GM21515 (cell line): Measurements from ENCODE around the gene MRPL50.

Experiments used
- ATAC-seq: cut with Tn5 transposase; IDR thresholded peaks from one replicate; pipeline ENCODE4 v1.9.1; 2021; ENCODE audit not compliant: unreplicated experiment

The MRPL50 gene

DNA sequence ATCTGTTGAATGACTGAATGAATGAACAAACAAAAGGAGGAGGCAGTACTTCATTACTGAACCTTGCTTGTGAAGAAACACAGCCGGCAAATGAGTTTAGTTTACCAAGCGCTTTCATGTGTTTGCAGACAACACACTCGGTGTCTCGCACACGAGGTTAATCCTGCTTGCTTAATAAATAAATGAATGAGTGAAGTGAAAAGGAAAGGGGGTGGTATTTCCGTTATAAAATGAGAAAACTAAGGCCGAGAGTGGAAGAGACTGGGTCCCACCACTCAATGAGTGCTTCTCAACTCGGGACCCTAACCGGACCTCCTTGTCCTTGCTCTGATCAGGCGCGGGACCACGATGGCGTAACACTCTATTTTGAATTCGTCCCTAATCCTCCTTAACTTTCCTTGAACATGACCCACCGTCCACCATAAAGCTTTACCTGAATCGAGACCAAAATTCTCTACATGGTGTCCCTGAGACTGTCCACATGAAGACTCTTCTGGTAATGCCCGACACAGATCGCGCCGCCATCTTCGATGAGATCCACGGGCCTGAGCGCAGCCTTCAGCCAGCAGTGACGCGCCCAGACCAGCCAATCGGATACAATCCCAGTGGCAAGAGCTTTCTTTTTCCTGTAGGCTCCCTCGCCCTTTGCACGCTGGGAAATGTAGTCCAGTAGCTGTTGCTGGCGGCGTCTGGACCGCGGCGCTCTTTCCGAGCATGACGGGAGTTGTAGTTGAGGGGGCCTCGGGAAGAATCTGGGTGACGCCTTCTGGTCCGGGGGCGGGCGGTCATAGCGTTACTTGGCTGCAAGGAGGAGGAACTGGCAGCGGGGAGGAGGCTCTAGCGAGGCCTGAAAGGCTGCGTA is at the start of gene MRPL50, which contains the start of gene ZNF189:
Gene MRPL50 (minus strand): TSS at position 551 of the 862 bp plus-strand sequence. CDS start 26 bp downstream, at position 525.
Gene ZNF189 (plus strand): TSS at position 784 of the 862 bp plus-strand sequence. CDS start 306 bp downstream, outside the sequence.
- peak; percentile 99 for ATAC-seq

DNA sequence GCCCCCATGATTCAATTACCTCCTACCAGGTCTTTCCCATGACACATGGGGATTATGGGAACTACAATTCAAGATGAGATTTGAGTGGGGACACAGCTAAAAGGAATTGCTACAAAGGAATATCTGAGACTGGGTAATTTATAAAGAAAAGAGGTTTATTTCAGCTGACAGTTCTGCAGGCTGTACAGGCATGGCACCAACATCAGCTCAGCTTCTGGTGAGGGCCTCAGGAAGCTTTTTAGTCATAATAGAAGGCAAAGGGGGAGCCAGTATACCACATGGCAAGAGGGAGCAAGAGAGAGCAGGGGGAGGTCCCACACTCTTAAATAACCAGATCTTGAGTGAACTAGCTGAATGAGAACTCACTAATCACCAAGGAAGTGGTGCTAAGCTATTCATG is 48.3 kb upstream of the MRPL50 start:
- ATAC-seq = no peak

- ATAC-seq = no peak
Measured at GRCh38 chr9:101445353-101446029, 47.1 kb upstream of the MRPL50 start.

DNA sequence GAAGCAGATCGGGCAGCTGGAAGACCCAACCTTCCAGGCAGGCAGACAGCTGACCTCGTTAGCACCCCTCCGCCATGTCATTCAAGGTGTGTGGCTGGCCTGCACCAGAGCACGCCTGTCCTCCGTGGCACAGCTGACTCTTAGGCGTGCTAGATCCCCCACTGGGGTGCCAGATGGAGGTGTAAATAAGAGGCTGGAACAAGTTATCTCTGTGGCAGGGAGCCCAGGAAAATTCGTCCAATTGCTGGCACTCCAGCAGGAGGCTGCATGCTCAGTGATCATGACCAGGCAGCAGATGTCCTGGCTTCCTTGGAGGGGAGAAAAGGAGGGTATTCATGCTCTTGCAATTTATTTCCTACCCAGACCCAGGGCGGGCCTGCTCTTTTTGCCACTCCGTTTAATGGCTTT is 45.0 kb upstream of the MRPL50 start:
- no peak for ATAC-seq

DNA sequence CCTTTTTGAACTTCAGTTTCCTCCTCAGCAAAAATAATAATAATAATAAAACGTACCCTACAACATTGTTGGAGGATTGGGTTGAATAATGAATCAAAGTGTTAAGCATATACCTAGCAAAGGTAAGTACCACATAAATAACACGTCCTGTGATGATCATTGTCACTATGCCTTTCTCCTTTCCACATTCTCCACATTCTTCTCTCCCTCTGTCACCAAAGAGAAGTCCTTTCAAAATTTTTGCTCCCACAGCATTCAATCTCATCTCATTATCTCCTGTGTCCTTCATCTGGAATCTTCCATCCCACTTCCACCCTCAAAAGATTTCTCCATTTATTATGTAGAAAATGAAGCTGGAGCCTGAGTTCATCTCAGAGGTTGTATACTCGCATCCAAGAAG is 44.3 kb upstream of the MRPL50 start:
- ATAC-seq = no peak

DNA sequence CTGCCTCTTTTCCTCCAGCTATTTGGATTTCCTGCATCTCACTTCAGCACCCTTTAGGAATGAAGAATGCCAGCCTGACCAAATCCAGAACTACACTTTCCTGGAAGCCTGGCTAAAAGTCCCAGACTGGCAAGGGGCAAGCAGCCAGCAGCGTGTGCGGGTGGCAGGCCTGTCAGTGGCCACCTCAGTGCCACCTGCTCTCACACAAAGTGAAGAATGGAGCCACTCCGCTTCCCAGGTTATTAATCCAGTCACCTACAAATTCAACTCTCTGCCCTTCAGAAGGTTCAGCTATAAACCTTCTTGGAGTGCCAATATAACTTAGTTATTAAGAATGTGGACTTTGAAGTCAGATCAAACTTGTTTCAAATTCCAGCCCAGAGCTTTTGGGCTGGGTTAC is 43.9 kb upstream of the MRPL50 start:
- ATAC-seq = no peak

DNA sequence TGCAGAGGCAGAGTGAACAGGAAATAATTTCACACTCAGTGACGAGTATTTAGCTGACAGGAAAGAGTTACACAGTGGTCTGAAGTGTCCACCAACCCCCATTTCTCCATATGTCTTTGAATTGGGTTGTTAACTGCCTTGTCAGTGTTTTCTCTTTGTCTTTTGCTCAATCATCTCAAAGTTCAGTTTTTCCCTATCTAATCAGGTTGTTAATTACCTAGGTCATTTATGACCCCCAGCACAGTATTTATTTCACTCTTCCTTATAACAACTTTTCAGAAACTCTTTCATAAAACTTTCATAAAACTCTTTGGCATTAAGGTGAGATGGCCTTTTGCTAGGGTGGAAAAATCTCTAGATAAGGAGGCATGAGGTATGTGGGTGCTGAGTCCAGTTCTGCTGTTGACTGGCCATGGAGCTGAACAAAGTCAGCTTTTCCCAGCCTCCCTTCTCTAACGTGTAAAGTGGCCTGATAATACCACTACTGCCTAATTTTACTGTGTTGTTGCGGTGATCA is 42.4 kb upstream of the MRPL50 start:
- no peak for ATAC-seq

GRCh38 chr9:101438523-101438922 is 40.1 kb upstream of the MRPL50 start:
- ATAC-seq = no peak

DNA sequence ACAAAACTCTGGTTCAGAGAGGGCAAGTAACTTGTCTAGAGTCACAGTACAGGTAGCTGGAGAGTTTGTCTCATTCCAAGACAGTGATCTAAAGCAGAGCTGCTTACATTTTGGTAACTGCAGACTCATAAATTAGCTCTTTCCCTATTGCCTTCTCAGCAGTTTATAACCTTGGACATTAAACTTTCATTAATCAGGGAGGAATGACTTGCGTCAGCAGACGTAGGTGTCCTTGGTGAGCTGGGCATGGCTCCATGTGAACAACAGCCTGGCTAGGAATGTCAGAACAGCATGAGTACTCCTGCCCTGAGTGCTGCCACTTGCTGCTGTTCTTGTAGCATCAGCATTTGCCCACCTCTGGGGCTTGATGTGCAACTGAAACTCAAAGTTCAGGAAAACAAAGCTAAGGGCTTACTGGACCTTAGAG is 39.4 kb upstream of the MRPL50 start:
- no peak for ATAC-seq

GRCh38 chr9:101435601-101436079 is 37.2 kb upstream of the MRPL50 start, which contains the start of gene ALDOB:
TSS of gene ALDOB (minus strand) at chr9:101435774. CDS start at chr9:101430887, 4,887 bp downstream.
- no peak for ATAC-seq

GRCh38 chr9:101434998-101435397 is 36.6 kb upstream of the MRPL50 start:
- no peak for ATAC-seq

GRCh38 chr9:101433229-101433628 is 34.8 kb upstream of the MRPL50 start:
- no peak for ATAC-seq

DNA sequence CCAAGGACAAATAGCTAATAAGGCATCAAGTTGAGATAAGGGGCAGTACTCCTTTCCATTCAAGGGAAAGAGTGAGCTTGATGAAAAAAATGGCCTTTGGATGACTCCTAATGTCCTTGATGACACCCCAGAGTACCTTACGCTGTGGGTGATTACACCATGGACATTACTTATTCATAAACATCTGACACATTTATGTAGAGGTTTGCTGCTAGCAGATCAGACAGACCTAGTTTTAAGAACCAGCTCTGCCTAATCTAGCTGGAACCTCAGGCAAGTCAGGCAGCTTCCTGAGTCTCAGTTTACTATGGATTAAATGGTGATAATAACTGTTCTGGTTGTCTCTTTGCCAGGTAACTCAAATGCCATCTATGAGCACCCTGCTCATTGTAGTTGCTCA is 34.3 kb upstream of the MRPL50 start:
- no peak for ATAC-seq

DNA sequence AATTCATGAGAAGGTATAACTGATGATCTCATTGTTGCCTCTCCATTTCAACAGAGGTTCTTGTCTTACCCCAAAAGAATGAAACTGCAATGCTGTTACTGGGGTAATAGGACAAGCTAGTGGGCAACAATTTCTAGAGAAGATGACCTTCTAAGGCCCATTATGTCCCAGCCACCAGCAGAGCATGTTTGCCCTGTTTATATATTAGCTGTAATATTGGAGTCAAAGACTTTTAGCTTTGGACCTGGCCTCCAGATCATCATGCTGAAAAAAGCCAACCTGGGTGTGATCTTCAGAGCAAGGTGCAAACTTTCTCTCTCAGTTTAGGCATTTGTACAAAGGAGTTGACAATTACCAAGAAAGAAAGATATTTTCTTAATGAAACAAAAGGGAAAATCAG is 33.8 kb upstream of the MRPL50 start:
- ATAC-seq = no peak

GRCh38 chr9:101429736-101430135 is 31.3 kb upstream of the MRPL50 start:
- no peak for ATAC-seq

GRCh38 chr9:101428909-101429308 is 30.5 kb upstream of the MRPL50 start:
- ATAC-seq = no peak

DNA sequence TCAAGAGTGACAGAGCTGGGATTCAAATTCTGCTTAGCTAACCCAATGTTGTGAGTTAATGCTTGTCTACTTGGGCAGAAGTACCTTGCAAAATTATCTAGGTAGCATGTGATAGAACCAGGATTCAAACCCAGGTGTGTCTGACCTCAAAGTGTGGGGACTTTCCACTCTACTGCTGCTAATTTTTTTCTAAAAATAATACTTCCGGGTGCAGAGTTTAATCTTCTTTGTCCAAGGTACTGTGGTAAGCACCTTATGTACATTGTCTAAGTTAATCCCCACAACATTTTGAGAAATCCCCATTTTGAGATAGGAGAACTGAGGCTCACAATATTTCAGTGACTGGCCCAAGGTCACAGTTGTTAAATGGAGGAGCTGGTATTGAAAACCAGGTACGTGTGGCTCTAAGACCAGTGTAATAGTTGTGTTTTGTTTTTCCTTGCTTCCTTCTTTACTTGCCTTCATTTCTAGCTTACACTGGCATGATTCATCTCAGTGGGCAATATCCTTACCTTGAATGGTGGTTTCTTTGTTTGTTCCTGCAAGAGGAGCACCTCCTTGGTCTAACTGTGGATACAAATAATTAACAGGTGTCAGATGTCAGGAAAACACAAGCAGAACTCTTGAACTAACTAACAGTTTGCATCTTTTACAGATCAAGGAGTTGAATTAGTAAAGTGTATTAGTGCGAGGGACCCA is 29.7 kb upstream of the MRPL50 start:
- peak; percentile 67 for ATAC-seq

DNA sequence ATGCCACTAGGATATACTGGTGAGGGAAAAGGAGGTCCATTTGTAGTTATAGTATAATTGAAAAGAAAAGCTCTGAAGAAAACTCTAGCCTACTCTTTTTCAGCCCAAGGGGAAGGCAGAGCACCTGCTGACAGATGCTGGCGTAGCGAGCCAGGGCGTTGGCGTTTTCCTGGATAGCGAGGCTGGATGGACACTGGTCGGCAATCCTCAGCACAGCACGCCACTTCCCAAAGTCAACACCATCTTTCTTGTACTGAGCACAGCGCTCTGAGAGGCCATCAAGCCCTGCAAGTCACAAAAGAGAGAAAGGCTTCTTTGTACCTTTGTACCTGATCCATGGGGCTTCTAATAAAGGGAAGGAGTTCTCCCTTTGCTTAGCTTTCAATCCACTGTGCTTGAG is 28.9 kb upstream of the MRPL50 start:
- no peak for ATAC-seq

DNA sequence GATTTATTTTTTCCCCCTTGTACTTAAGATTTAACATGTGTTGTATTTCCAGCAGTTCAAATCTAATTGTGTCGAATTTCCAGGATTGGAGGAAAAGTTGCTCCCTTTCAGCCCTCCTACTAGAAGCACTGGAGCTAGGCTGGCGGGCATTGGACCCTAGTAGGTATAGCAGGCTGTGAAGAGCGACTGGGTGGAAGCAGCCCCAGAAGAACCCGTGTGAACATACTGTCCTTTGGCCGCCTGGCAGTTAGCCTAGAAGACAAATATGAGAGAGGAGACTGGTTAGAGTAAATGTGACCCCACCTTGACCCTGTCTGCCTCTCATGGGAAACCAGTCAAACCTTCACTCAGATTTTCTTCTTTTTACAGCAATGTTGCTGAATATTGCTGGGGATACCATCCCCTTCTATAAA is 23.2 kb upstream of the MRPL50 start:
- no peak for ATAC-seq

DNA sequence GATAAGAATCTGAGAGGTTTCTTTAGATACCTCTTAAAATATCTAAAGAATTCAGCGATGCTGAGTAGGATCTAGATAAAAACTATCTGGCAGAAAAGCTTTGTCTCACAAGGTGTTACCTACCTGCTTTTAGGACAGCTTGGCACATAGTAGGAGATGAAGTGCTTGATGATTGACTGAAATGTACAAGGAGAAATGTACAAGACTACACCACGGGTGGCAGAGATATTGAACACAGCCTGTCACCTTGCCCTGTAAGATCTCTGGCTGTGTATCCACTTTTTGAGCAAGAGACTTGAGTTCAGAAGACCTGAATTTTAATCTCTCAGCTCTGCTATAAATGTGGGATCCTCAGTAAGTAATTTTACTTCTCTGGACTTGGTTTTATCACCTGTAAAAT is 21.4 kb upstream of the MRPL50 start:
- ATAC-seq = no peak
